KBM-7 (cell line): ENCODE results near the gene LRP1B.

Experiments
- DNase-seq: peaks from one replicate; pipeline ENCODE4 v3.0.0-alpha.2; 2015
- in situ Hi-C: fragments of 300-500 bp; cut with MboI; formaldehyde crosslinking; loops from 2 replicates; pipeline ENCODE4 v1.14.3; 2020; ENCODE audit warnings: low sequenced_read_pairs, low pct_unique_long_range_greater_than_20kb, mixed read lengths

Gene LRP1B

GRCh38 chr2:141455877-141456276 is 674.9 kb downstream of the LRP1B start:
- in situ Hi-C loops = no loop called here
- DNase-seq = no peak

GRCh38 chr2:141455211-141455826 is 675.5 kb downstream of the LRP1B start:
- in situ Hi-C loops = no loop called here
- no peak for DNase-seq

- in situ Hi-C loops = no loop called here
- no peak for DNase-seq
These were observed 690.7 kb downstream of the LRP1B start for GRCh38 chr2:141440072-141440635.

GRCh38 chr2:141439524-141439923 is 691.3 kb downstream of the LRP1B start:
- no peak for DNase-seq
- in situ Hi-C loops = no loop called here

GRCh38 chr2:141438536-141438935 is 692.3 kb downstream of the LRP1B start:
- in situ Hi-C loops = no loop called here
- no peak for DNase-seq

- DNase-seq = no peak
- in situ Hi-C loops = no loop called here
These were observed 693.3 kb downstream of the LRP1B start for GRCh38 chr2:141437521-141437920.

GRCh38 chr2:141423124-141423523 is 707.7 kb downstream of the LRP1B start:
- no peak for DNase-seq
- in situ Hi-C loops = no loop called here

- DNase-seq = no peak
- in situ Hi-C loops = no loop called here
These were observed 713.5 kb downstream of the LRP1B start for GRCh38 chr2:141417246-141417797.

- in situ Hi-C loops = no loop called here
- DNase-seq = no peak
These were observed 719.4 kb downstream of the LRP1B start for GRCh38 chr2:141411419-141411818.

GRCh38 chr2:141399270-141399669 is 731.5 kb downstream of the LRP1B start:
- DNase-seq = peak; percentile 31
- in situ Hi-C loops = no loop called here

- DNase-seq = no peak
- in situ Hi-C loops = no loop called here
These were observed 737.6 kb downstream of the LRP1B start for GRCh38 chr2:141393214-141393545.

- no peak for DNase-seq
- in situ Hi-C loops = no loop called here
These were observed 738.2 kb downstream of the LRP1B start for GRCh38 chr2:141392517-141393213.

GRCh38 chr2:141386168-141386567 is 744.6 kb downstream of the LRP1B start:
- in situ Hi-C loops = no loop called here
- no peak for DNase-seq

- in situ Hi-C loops = no loop called here
- no peak for DNase-seq
These were observed 746.1 kb downstream of the LRP1B start for GRCh38 chr2:141384676-141385075.

- DNase-seq = no peak
- in situ Hi-C loops = no loop called here
These were observed 748.9 kb downstream of the LRP1B start for GRCh38 chr2:141381946-141382345.

GRCh38 chr2:141380008-141380979 is 750.5 kb downstream of the LRP1B start:
- in situ Hi-C loops = no loop called here
- DNase-seq = no peak

- in situ Hi-C loops = no loop called here
- DNase-seq = no peak
These were observed 766.0 kb downstream of the LRP1B start for GRCh38 chr2:141364821-141365220.

- no peak for DNase-seq
- in situ Hi-C loops = no loop called here
These were observed 768.5 kb downstream of the LRP1B start for GRCh38 chr2:141362311-141362710.

- DNase-seq = no peak
- in situ Hi-C loops = no loop called here
These were observed 782.3 kb downstream of the LRP1B start for GRCh38 chr2:141348481-141348880.
